NCI-H1092 (cell line): Measurements from ENCODE around the gene PLEKHA1.

Experiments
- DNase-seq: peaks from one replicate; lab custom pipeline; 2025; lab: John Stamatoyannopoulos, UW

PLEKHA1 gene

GRCh38 chr10:122379041-122379440 lies 4.5 kb downstream of the PLEKHA1 start:
- DNase-seq, result no peak

- DNase-seq, result no peak
Observed at GRCh38 chr10:122379537-122379936, 5.0 kb downstream of the PLEKHA1 start.

GRCh38 chr10:122380703-122381102 lies 6.2 kb downstream of the PLEKHA1 start:
- DNase-seq, result no peak

- DNase-seq, result no peak
Observed at GRCh38 chr10:122381680-122382079, 7.2 kb downstream of the PLEKHA1 start.

GRCh38 chr10:122386514-122386913 lies 12.0 kb downstream of the PLEKHA1 start:
- DNase-seq, result no peak

GRCh38 chr10:122387572-122387971 lies 13.1 kb downstream of the PLEKHA1 start:
- no peak for DNase-seq

GRCh38 chr10:122388287-122388997 lies 13.9 kb downstream of the PLEKHA1 start:
- DNase-seq, result no peak

- no peak for DNase-seq
Observed at GRCh38 chr10:122390271-122390670, 15.8 kb downstream of the PLEKHA1 start.

GRCh38 chr10:122390679-122391078 lies 16.2 kb downstream of the PLEKHA1 start:
- no peak for DNase-seq

GRCh38 chr10:122391875-122392274 lies 17.4 kb downstream of the PLEKHA1 start:
- no peak for DNase-seq

- DNase-seq, result no peak
Observed at GRCh38 chr10:122392835-122393234, 18.3 kb downstream of the PLEKHA1 start.

- DNase-seq, result no peak
Observed at GRCh38 chr10:122393288-122393687, 18.8 kb downstream of the PLEKHA1 start.

- no peak for DNase-seq
Observed at GRCh38 chr10:122402548-122403131, 28.1 kb downstream of the PLEKHA1 start.

- DNase-seq, result no peak
Observed at GRCh38 chr10:122404576-122404975, 30.1 kb downstream of the PLEKHA1 start.

GRCh38 chr10:122407375-122408125 lies 33.0 kb downstream of the PLEKHA1 start:
- no peak for DNase-seq

- no peak for DNase-seq
Observed at GRCh38 chr10:122413327-122413726, 38.8 kb downstream of the PLEKHA1 start.

- no peak for DNase-seq
Observed at GRCh38 chr10:122417667-122418066, 43.2 kb downstream of the PLEKHA1 start.

GRCh38 chr10:122419016-122419415 lies 44.5 kb downstream of the PLEKHA1 start:
- DNase-seq, result no peak

- DNase-seq, result no peak
Observed at GRCh38 chr10:122419876-122420623, 45.5 kb downstream of the PLEKHA1 start.

GRCh38 chr10:122420624-122421007 lies 46.1 kb downstream of the PLEKHA1 start:
- no peak for DNase-seq

- DNase-seq, result no peak
Observed at GRCh38 chr10:122421054-122421625, 46.6 kb downstream of the PLEKHA1 start.

GRCh38 chr10:122421742-122422141 lies 47.2 kb downstream of the PLEKHA1 start:
- DNase-seq, result no peak
